ENCODE data around the gene ENTPD8.

ENTPD8 gene

GRCh38 chr9:137408651-137409405 is 32.3 kb downstream of the ENTPD8 start:
- no peak for FAIRE-seq

- FAIRE-seq = no peak
Observed at GRCh38 chr9:137407590-137408300, 33.4 kb downstream of the ENTPD8 start.

GRCh38 chr9:137406876-137407589 is 34.1 kb downstream of the ENTPD8 start:
- FAIRE-seq = no peak

GRCh38 chr9:137406085-137406760 is 34.9 kb downstream of the ENTPD8 start:
- no peak for FAIRE-seq

GRCh38 chr9:137405677-137406081 is 35.5 kb downstream of the ENTPD8 start:
- FAIRE-seq = no peak

- no peak for FAIRE-seq
Observed at GRCh38 chr9:137404961-137405567, 36.1 kb downstream of the ENTPD8 start.

- FAIRE-seq = no peak
Observed at GRCh38 chr9:137403269-137403668, 37.9 kb downstream of the ENTPD8 start.

GRCh38 chr9:137402746-137403145 is 38.4 kb downstream of the ENTPD8 start:
- FAIRE-seq = no peak

GRCh38 chr9:137398561-137399468 is 42.3 kb downstream of the ENTPD8 start:
- FAIRE-seq = no peak

- no peak for FAIRE-seq
Observed at GRCh38 chr9:137397675-137398423, 43.3 kb downstream of the ENTPD8 start.

GRCh38 chr9:137396634-137397367 is 44.4 kb downstream of the ENTPD8 start:
- no peak for FAIRE-seq

- no peak for FAIRE-seq
Observed at GRCh38 chr9:137396227-137396626, 44.9 kb downstream of the ENTPD8 start.

- no peak for FAIRE-seq
Observed at GRCh38 chr9:137395666-137396010, 45.5 kb downstream of the ENTPD8 start.

- no peak for FAIRE-seq
Observed at GRCh38 chr9:137394866-137395665, 46.1 kb downstream of the ENTPD8 start.

GRCh38 chr9:137393176-137394150 is 47.7 kb downstream of the ENTPD8 start:
- FAIRE-seq = no peak

- no peak for FAIRE-seq
Observed at GRCh38 chr9:137392232-137393007, 48.7 kb downstream of the ENTPD8 start.

- no peak for FAIRE-seq
Observed at GRCh38 chr9:137391411-137391754, 49.8 kb downstream of the ENTPD8 start.

Data from A204.1 (cell line).